SH-SY5Y (cell line): Measurements from ENCODE around the gene ST3GAL4.

Experiments used
- GATA2 ChIP-seq: IDR thresholded peaks from 2 replicates; pipeline ENCODE4 v1.6.1; 2011; ENCODE audit warnings: mild to moderate bottlenecking, low read depth, low read length
- GATA3 ChIP-seq: IDR thresholded peaks from 2 replicates; pipeline ENCODE4 v1.6.1; 2011; ENCODE audit warnings: low read depth, mild to moderate bottlenecking, low read length, moderate library complexity

- no peak for TF ChIP-seq GATA3
- TF ChIP-seq GATA2, result no peak
Observed at GRCh38 chr11:126408496-126408895, 53.0 kb downstream of the ST3GAL4 start.
